Kasumi-1 (cell line): Measurements from ENCODE around the gene TMEM220.
"Not testable (repeated sequence)": the region's sequence is repeated elsewhere in the genome, so short reads cannot be mapped to it uniquely, and the experiment has no call there.

Experiments used
- DNase-seq, 2 experiments: peaks; one replicate each; lab custom pipeline; 2025; lab: John Stamatoyannopoulos, UW

Gene TMEM220

GRCh38 chr17:10728331-10728892, 1.4 kb downstream of the TMEM220 start:
- no peak for DNase-seq

DNA sequence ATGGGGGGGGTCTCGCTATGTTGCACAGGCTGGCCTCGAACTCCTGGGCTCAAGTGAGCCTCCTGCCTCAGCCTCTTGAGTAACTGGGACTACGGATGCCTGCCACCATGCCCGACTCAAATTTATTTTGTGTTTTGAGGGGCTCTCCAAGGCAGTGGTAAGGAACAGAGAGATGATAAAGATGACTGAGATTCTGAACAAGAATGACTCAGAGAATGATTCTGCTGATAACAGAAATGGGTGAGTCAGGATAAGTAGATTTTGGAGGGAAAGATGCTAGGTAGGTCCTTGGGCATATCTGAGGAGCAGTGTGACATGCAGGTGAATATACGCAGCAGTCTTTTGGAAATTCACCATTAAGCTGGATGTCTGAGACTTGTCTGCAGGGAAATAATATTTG, 2.6 kb downstream of the TMEM220 start:
- no peak for DNase-seq

DNA sequence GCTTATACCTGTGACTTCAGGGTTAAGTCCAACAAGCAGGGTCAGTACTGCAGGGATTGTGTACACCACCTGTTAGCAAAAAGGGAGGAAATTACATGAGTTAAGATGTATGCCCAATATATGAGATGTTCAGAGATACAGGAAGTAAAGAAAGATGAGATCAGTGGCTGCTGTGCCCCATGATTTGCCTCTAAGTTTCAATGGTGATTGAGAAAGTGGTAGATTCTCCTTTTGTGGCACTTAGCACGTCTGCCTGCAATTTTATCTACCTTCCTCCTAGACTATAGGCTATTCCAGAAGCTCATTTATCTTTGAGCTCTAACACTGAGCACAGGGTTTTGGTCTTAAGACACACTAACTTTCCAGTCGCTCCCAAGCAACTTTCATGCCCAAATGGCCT, 3.6 kb downstream of the TMEM220 start:
- no peak for DNase-seq

- no peak for DNase-seq
Measured at GRCh38 chr17:10725262-10725661, 4.6 kb downstream of the TMEM220 start.

DNA sequence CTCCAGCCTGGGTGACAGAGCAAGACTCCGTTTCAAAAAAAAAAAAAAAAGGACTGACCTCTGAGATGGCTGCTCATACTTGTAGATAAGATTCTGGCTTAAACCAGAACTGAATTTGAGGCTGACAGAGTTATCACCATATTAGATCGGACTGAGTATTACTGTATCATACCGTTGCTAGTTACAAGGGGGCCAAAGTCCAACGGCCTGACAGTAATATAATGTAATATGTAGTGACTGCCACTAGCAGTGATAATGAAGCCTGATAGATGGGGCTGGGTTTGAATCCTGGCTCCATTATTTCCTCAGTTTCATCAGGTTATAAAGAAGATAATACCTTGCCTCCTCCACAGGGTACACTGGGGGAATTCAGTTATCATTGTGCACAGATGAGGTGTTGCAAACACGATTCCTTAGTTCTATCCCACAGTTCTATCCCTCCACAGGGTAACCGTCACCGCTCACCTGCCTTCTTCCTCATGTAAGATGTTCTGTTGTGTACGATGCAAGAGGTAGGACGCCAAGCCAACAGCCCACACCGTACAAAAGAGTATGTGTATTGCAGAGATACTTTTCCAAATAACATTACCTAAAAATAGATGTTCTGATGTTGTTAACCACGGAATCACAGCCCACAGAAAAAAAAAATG, 5.2 kb downstream of the TMEM220 start:
- no peak for DNase-seq

DNA sequence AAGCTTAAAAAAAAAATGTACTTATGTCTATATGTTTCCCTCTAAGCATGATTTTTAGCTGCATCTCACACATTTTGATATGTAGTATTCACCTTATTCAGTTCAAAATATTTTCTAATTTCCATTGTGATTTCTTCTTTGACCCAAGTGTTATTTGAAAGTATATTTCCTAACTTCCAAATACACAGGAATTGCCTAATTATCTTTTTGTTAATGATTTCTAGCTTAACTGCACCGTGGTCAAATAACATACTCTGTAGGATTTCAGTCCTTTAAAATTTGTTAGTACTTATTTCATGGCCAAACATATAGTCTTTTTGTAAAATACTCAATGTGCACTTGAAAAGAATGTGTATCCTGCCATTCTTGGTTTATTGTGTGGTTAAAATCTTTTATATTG, 11.3 kb downstream of the TMEM220 start:
- DNase-seq: no peak

GRCh38 chr17:10716218-10716617, 13.6 kb downstream of the TMEM220 start:
- DNase-seq: no peak

- no peak for DNase-seq
Measured at GRCh38 chr17:10713318-10713717, 16.5 kb downstream of the TMEM220 start.

DNA sequence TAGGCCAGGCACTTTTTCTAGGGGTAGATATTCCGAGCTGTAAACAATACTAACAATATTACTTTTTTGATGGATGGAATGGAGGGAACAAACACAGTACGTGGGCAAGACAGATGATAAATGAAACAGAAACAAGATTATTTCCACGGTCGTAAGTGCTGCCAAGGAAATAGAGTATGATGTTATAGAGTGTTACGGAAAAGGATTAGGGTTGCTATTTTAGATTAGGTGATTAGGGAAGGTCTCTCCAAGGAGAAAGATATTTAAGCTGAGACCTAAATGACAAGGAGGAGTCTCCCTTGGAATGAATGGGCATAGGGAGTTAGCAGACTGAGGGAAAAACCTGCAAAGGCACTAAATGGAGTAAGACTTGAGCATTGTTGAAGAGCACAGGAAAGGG, 24.1 kb downstream of the TMEM220 start:
- no peak for DNase-seq

DNA sequence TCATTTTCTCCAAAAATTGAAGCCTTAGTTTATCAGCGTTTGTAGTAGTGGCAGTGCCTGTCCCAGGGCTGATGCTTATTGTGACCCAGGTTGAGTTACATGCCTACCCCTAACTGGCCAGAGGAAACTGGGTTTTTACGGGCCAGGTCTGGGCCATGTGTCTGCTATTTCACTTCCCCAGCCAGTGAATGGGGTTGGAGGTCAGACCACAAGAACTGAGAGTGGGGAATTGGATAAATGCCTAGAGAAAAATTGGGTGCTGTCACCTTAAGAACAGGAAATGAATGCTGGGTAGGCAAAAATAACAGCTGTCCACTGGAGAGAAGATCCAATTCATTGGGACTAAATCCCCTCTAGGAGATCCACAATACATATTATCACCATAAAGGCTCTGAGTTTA, 27.2 kb downstream of the TMEM220 start:
- DNase-seq: peak in 1 of 2 experiments; percentile 5

- peak; percentile 5 to 21 for DNase-seq
Measured at GRCh38 chr17:10699856-10700255, 30.0 kb downstream of the TMEM220 start.

- DNase-seq: peak in 1 of 2 experiments; percentile 1
Measured at GRCh38 chr17:10698096-10698818, 31.6 kb downstream of the TMEM220 start.

DNA sequence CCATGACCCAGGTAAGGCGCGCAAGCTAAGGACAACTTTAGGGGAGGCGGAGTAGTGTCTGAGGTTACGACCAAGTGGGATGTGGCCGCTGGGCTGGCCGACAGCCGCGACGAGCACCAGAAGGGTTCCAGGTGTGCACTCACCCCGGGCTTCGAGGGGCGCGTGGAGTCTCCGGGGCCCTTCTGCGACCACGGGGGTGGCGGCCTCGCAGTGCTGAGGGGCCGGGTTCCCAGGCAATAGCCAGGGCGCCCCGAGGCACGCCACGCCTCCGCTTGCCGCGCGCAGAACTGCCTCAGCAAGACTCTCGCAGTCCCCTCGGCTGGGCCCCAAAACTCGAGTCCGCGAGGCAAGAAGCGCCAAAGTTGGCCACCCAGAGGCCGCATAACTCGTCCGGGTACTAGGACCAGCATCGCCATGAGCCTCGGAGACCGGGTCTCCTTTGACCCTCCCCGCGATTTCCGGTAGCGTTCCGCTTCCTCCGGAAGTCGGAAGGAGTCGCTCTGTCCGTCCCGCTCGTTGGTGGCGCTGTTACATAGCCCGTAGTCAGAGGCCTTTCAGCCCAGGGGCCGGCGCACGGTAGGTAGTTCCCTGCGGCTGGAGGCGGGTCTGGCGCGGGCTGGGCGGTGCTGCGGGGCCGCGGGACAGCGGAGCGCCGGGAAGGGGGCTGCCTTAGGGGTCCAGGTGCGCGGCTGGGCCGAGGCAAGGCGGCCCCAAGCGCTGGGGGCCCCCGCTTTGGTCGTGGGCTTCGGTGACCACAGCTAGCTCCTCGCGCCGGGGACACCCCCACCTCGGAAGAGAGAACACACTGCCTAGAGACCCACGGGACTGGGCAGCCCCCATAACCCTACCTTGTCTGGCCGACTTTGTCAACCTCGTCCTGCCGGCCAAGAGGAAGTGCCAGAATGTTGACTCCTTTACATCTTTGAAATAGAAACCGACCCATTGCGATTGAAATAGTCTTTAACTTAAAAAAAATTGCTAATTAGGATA, 32.4 kb downstream of the TMEM220 start, which contains the start of the genes ADPRM and SCO1:
TSS of gene ADPRM (plus strand) at position 503 of the 990 bp plus-strand sequence. CDS start 7,333 bp downstream, outside the sequence.
TSS of gene SCO1 (minus strand) at position 442 of the 990 bp plus-strand sequence. CDS start at position 416, 26 bp downstream.
- peak; percentile 68 to 72 for DNase-seq

DNA sequence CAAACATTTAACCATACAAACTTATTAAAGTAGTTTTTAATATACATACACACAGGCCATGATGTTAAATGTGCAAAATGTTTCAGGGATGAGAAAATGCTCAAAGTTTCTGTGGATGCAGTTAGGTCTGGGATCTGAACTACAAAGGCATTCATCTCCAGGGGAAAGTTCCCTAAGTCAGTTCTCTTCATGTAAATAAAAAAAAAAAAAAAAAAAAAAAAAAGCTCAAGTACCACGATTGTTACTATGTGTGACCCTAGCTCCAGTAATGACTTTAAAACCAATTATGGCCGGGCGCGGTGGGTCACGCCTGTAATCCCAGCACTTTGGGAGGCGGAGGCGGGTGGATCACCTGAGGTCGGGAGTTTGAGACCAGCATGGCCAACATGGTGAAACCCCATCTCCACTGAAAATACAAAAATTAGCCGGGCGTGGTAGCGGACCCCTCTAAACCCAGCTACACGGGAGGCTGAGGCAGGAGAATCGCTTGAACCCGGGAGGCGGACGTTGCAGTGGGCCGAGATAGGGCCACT, 33.9 kb downstream of the TMEM220 start:
- not testable (repeated sequence) for DNase-seq

- no peak for DNase-seq
Measured at GRCh38 chr17:10687499-10687898, 42.3 kb downstream of the TMEM220 start.

GRCh38 chr17:10683853-10684252, 46.0 kb downstream of the TMEM220 start:
- peak; percentile 34 to 52 for DNase-seq

DNA sequence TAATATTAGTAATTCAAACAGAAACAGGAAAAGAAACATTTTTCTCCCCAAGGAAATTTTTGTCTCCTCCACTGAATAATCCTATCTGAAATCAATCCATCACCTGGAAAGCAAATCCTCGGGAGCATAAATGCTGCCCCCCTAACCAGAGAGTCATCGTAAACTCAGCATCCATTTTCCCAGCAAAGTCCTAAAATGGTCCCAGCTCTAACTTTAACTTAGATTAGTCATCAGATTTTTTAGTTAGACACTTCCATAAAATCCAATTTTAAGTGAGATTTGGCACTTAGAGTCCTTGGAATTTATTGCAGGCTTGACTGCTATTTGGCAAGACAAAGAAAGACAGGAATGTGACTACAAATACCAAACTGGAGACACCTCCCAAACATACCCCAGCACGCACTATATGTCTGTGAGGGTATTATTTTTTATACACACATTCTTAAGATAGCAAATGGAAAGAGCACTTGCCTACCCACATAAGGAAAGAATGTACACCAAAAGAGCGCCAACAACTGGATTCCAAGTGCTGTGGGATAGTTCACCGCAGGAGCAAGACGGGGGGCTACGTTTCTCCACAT, 47.9 kb downstream of the TMEM220 start:
- no peak for DNase-seq

DNA sequence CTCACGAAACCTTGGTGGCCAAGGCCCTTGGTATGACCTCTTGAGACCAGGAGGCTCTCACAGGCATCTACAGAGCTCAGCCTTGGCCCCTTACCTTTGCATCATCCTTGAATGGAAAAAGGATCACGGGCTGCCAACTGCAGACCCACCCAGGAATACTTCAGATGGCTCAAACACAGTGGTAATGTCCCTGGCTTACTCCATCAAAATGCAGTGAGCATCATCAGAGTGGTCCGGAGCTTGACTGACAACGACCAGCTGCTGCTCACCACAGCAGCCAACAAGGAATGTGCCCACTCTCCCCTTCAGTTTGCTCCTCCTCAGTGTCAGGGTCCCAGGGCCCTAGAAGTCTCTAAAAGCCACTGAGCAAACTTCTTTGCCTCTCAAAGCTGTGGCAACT, 55.1 kb downstream of the TMEM220 start:
- DNase-seq: no peak

DNA sequence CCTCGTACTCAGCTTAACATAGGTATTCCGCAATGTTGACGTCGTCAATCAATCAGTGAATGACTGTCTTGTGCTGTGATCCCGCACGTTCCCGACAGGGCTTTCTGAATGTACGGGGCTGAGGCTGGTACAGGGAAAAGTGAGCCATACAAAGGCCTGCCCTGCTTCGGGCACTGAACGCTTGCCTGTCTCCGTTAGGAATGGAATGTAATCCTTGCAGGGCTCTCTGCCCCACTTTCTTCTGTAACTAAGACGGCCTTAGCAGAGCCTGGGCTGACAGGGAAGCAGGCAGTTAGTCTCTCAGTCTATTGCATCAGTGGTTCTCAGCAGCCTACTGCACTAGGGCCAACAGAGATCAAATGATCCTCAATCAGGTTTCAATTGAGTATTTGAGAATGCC, 56.5 kb downstream of the TMEM220 start:
- DNase-seq: no peak

GRCh38 chr17:10668775-10669174, 61.0 kb downstream of the TMEM220 start:
- DNase-seq: no peak

GRCh38 chr17:10666906-10667305, 62.9 kb downstream of the TMEM220 start:
- no peak for DNase-seq
